ENCODE data around the gene IGFN1. TPM values are rescaled to one million over a fixed set of nuclear protein-coding genes. Genes with fewer than 3 reads are reported as not detected.

The IGFN1 gene
- total RNA-seq, 2 donors from 2014 or later = 0.12 to 0.16 TPM

- Histone ChIP-seq H3K4me1 (peaks cover 3% of the 10 kb centered on the region), H3K27ac (no peak overlapping the region), H3K36me3 (no peaks in the 10 kb centered on the region), H3K27me3 (no peaks in the 10 kb centered on the region), H3K4me3 (no peak overlapping the region), H3K9me3 (no peaks in the 10 kb centered on the region), H3K9ac (ENCODE audit: low read depth in 2 of 2, low read length in 2 of 2) (no peak overlapping the region)
- TF ChIP-seq CTCF (IDR thresholded peaks at IDR 0.05) = no peak
- peak; percentile 14 for DNase-seq
- intact Hi-C loops (cut with DNase I) = no loop called here
Observed at GRCh38 chr1:201262963-201263608, 72.5 kb downstream of the IGFN1 start.

- intact Hi-C loops (cut with DNase I) = no loop called here
- Histone ChIP-seq H3K9ac (ENCODE audit: low read depth in 2 of 2, low read length in 2 of 2) (no peak overlapping the region), H3K36me3 (no peaks in the 10 kb centered on the region), H3K9me3 (no peaks in the 10 kb centered on the region), H3K4me3 (no peak overlapping the region), H3K27ac (no peak overlapping the region), H3K27me3 (no peaks in the 10 kb centered on the region), H3K4me1 (peaks cover 3% of the 10 kb centered on the region)
- no peak for TF ChIP-seq CTCF (IDR thresholded peaks at IDR 0.05)
- no peak for DNase-seq
Observed at GRCh38 chr1:201264072-201264471, 73.4 kb downstream of the IGFN1 start.

GRCh38 chr1:201264554-201264953, 73.9 kb downstream of the IGFN1 start:
- no peak for TF ChIP-seq CTCF (IDR thresholded peaks at IDR 0.05)
- H3K9ac ChIP-seq (ENCODE audit: low read depth in 2 of 2, low read length in 2 of 2) = no peak overlapping the region
- no peak overlapping the region for H3K27ac ChIP-seq
- intact Hi-C loops (cut with DNase I) = no loop called here
- H3K36me3 ChIP-seq = no peaks in the 10 kb centered on the region
- no peak for DNase-seq
- H3K9me3 ChIP-seq = no peaks in the 10 kb centered on the region
- no peaks in the 10 kb centered on the region for H3K27me3 ChIP-seq
- H3K4me3 ChIP-seq = no peak overlapping the region
- H3K4me1 ChIP-seq = peaks cover 3% of the 10 kb centered on the region

- H3K36me3 ChIP-seq = no peaks in the 10 kb centered on the region
- no peak for DNase-seq
- no peaks in the 10 kb centered on the region for H3K4me1 ChIP-seq
- no peaks in the 10 kb centered on the region for H3K9me3 ChIP-seq
- H3K27me3 ChIP-seq = no peaks in the 10 kb centered on the region
- H3K27ac ChIP-seq = no peak overlapping the region
- H3K4me3 ChIP-seq = no peak overlapping the region
- TF ChIP-seq CTCF (IDR thresholded peaks at IDR 0.05) = no peak
- H3K9ac ChIP-seq (ENCODE audit: low read depth in 2 of 2, low read length in 2 of 2) = no peak overlapping the region
- intact Hi-C loops (cut with DNase I) = no loop called here
Observed at GRCh38 chr1:201265756-201266155, 75.1 kb downstream of the IGFN1 start.

GRCh38 chr1:201266276-201266675, 75.7 kb downstream of the IGFN1 start:
- Histone ChIP-seq H3K27me3 (no peaks in the 10 kb centered on the region), H3K9me3 (no peaks in the 10 kb centered on the region), H3K36me3 (no peaks in the 10 kb centered on the region), H3K9ac (ENCODE audit: low read depth in 2 of 2, low read length in 2 of 2) (no peak overlapping the region), H3K27ac (no peak overlapping the region), H3K4me3 (no peak overlapping the region), H3K4me1 (no peaks in the 10 kb centered on the region)
- intact Hi-C loops (cut with DNase I) = no loop called here
- DNase-seq = no peak
- no peak for TF ChIP-seq CTCF (IDR thresholded peaks at IDR 0.05)
